ENCODE results near the gene MED12L. TPM values are rescaled to one million over a fixed set of nuclear protein-coding genes. Genes with fewer than 3 reads are reported as not detected.

The MED12L gene
- total RNA-seq, 2 experiments from 2014 or later: 2.9 to 3.4 TPM

- POLR2A ChIA-PET: no interaction called here
- intact Hi-C loops (cut with micrococcal nuclease): no loop called here
- no peak overlapping the region for H3K4me3 Mint-ChIP-seq
- ATAC-seq (no peak), DNase-seq (no peak)
- H3K36me3 Mint-ChIP-seq (ENCODE audit: low read depth): no peaks in the 10 kb centered on the region
- no peaks in the 10 kb centered on the region for H3K9me3 Mint-ChIP-seq
- CTCF ChIA-PET: interaction anchor here (1.3 to 1.4 kb wide), 2 partner anchors 47 to 163 kb away, joined by 4 to 5 read pairs; no protein-coding TSS in a partner anchor
- peaks cover 6% of the 10 kb centered on the region for H3K4me1 Mint-ChIP-seq (ENCODE audit: low read depth)
- no peak for TF ChIP-seq CTCF (IDR thresholded peaks at IDR 0.05)
- H3K27me3 Mint-ChIP-seq: peaks cover 6% of the 10 kb centered on the region
- no peak overlapping the region for H3K27ac Mint-ChIP-seq
Observed at GRCh38 chr3:151330899-151331298, 245.4 kb downstream of the MED12L start.

- POLR2A ChIA-PET: no interaction called here
- H3K27me3 Mint-ChIP-seq: peaks cover 3% of the 10 kb centered on the region
Observed at GRCh38 chr3:151331696-151332095, 246.2 kb downstream of the MED12L start.

GRCh38 chr3:151345859-151346258 is 260.4 kb downstream of the MED12L start:
- ATAC-seq: no peak
- H3K27ac Mint-ChIP-seq: no peak overlapping the region
- no peak for TF ChIP-seq CTCF (IDR thresholded peaks at IDR 0.05)
- no peak overlapping the region for H3K4me3 Mint-ChIP-seq
- H3K36me3 Mint-ChIP-seq (ENCODE audit: low read depth): no peaks in the 10 kb centered on the region
- H3K9me3 Mint-ChIP-seq: no peaks in the 10 kb centered on the region
- DNase-seq: no peak
- ChIA-PET POLR2A (no interaction called here), CTCF (interaction anchor here (0.6 to 1.5 kb wide), 3 partner anchors 9 to 94 kb away, joined by 3 to 4 read pairs (median 3); no protein-coding TSS in a partner anchor)
- intact Hi-C loops (cut with micrococcal nuclease): no loop called here
- H3K27me3 Mint-ChIP-seq: peaks cover 20% of the 10 kb centered on the region
- peaks cover 4% of the 10 kb centered on the region for H3K4me1 Mint-ChIP-seq (ENCODE audit: low read depth)

More at GRCh38 chr3:151331696-151332095, 246.2 kb downstream of the MED12L start:
- CTCF ChIA-PET: interaction anchor here (1.3 to 1.4 kb wide), 2 partner anchors 48 to 164 kb away, joined by 4 to 5 read pairs; no protein-coding TSS in a partner anchor
- Mint-ChIP-seq H3K36me3 (ENCODE audit: low read depth) (no peaks in the 10 kb centered on the region), H3K9me3 (no peaks in the 10 kb centered on the region), H3K4me1 (ENCODE audit: low read depth) (peaks cover 6% of the 10 kb centered on the region), H3K27ac (no peak overlapping the region), H3K4me3 (no peak overlapping the region)
- no peak for DNase-seq
- intact Hi-C loops (cut with micrococcal nuclease): no loop called here
- no peak for TF ChIP-seq CTCF (IDR thresholded peaks at IDR 0.05)
- no peak for ATAC-seq

GRCh38 chr3:151346292-151346691 is 260.8 kb downstream of the MED12L start:
- Mint-ChIP-seq H3K36me3 (ENCODE audit: low read depth) (no peaks in the 10 kb centered on the region), H3K4me3 (no peak overlapping the region), H3K4me1 (ENCODE audit: low read depth) (peaks cover 6% of the 10 kb centered on the region), H3K9me3 (no peaks in the 10 kb centered on the region), H3K27ac (no peak overlapping the region), H3K27me3 (peaks cover 20% of the 10 kb centered on the region)
- intact Hi-C loops (cut with micrococcal nuclease): no loop called here
- no peak for TF ChIP-seq CTCF (IDR thresholded peaks at IDR 0.05)
- POLR2A ChIA-PET: no interaction called here
- ATAC-seq: no peak
- CTCF ChIA-PET: interaction anchor here (0.6 to 1.5 kb wide), 3 partner anchors 9 to 93 kb away, joined by 3 to 4 read pairs (median 3); no protein-coding TSS in a partner anchor
- no peak for DNase-seq

- DNase-seq: no peak
- no peak for ATAC-seq
- H3K27ac Mint-ChIP-seq: no peak overlapping the region
- no peak for TF ChIP-seq CTCF (IDR thresholded peaks at IDR 0.05)
- POLR2A ChIA-PET: no interaction called here
- H3K4me3 Mint-ChIP-seq: no peak overlapping the region
- CTCF ChIA-PET: no interaction called here
- intact Hi-C loops (cut with micrococcal nuclease): no loop called here
- H3K27me3 Mint-ChIP-seq: peaks cover 20% of the 10 kb centered on the region
- no peaks in the 10 kb centered on the region for H3K9me3 Mint-ChIP-seq
- no peaks in the 10 kb centered on the region for H3K36me3 Mint-ChIP-seq (ENCODE audit: low read depth)
- H3K4me1 Mint-ChIP-seq (ENCODE audit: low read depth): peaks cover 13% of the 10 kb centered on the region
Observed at GRCh38 chr3:151347432-151347831, 262.0 kb downstream of the MED12L start.
